CD4-positive, alpha-beta memory T cell (primary cell): ENCODE results near the gene SETX. TPM values are rescaled to one million over a fixed set of nuclear protein-coding genes. Genes with fewer than 3 reads are reported as not detected.

Experiments used
- CTCF ChIA-PET: fragments of 350-600 bp; sonication (Branson Sonifier 250); formaldehyde crosslinking; loops from one replicate; lab custom pipeline; 2021; ENCODE audit warnings: inconsistent platforms; ENCODE audit not compliant: partially characterized antibody; lab: Charles Lee
- POLR2A ChIA-PET: fragments of 350-600 bp; sonication (Branson Sonifier 250); formaldehyde crosslinking; loops from one replicate; lab custom pipeline; 2021; ENCODE audit not compliant: partially characterized antibody; lab: Charles Lee
- DNase-seq, 5 donors: peaks; one replicate each; pipeline versions ENCODE4 v3.0.0 to v3.0.0-alpha.2; 2020 to 2022; ENCODE audit warnings: mixed read lengths in 1 of 5
- H3K27ac ChIP-seq: one replicate; pipeline ENCODE4 v1.7.0; 2013; ENCODE audit warnings: low read depth, low read length
- H3K27me3 ChIP-seq: 2 replicates; pipeline ENCODE4 v1.7.0; 2013; ENCODE audit warnings: mild to moderate bottlenecking, low read length, moderate library complexity; ENCODE audit not compliant: insufficient read depth
- H3K36me3 ChIP-seq: 2 replicates; pipeline ENCODE4 v1.7.0; 2013; ENCODE audit warnings: mild to moderate bottlenecking, low read length, moderate library complexity; ENCODE audit not compliant: insufficient read depth
- H3K4me1 ChIP-seq: 2 replicates; pipeline ENCODE4 v1.7.0; 2013; ENCODE audit warnings: mild to moderate bottlenecking, low read length, moderate library complexity; ENCODE audit not compliant: insufficient read depth
- H3K4me3 ChIP-seq, 2 donors: one replicate each; pipeline ENCODE4 v1.7.0; 2013; ENCODE audit warnings: low read length in 2 of 2, mild to moderate bottlenecking in 1 of 2
- H3K9me3 ChIP-seq, 2 donors: one replicate each; pipeline ENCODE4 v1.7.0; 2013; ENCODE audit warnings: low read length in 2 of 2, control low read depth in 1 of 2; ENCODE audit not compliant: control insufficient read depth in 1 of 2
- H3K27ac Mint-ChIP-seq, 7 donors: one replicate each; pipeline ENCODE4 v1.8.0; 2020 to 2021; ENCODE audit warnings: mixed read lengths in 7 of 7, mild to moderate bottlenecking in 6 of 7, inconsistent platforms in 3 of 7, moderate library complexity in 3 of 7
- H3K27me3 Mint-ChIP-seq, 2 donors: one replicate each; pipeline ENCODE4 v1.8.0; 2020 to 2021; ENCODE audit warnings: mixed read lengths in 2 of 2
- H3K36me3 Mint-ChIP-seq, 2 donors: one replicate each; pipeline ENCODE4 v1.8.0; 2020 to 2021; ENCODE audit warnings: mixed read lengths in 2 of 2, inconsistent platforms in 1 of 2, mild to moderate bottlenecking in 1 of 2
- H3K4me1 Mint-ChIP-seq, 4 donors: one replicate each; pipeline ENCODE4 v1.8.0; 2020 to 2021; ENCODE audit warnings: mixed read lengths in 4 of 4, mild to moderate bottlenecking in 1 of 4
- H3K4me3 Mint-ChIP-seq, 8 donors: one replicate each; pipeline ENCODE4 v1.8.0; 2020 to 2021; ENCODE audit warnings: mixed read lengths in 8 of 8, mild to moderate bottlenecking in 7 of 8, moderate library complexity in 6 of 8, inconsistent platforms in 3 of 8
- H3K9me3 Mint-ChIP-seq, 8 donors: one replicate each; pipeline ENCODE4 v1.8.0; 2020 to 2021; ENCODE audit warnings: mixed read lengths in 8 of 8, mild to moderate bottlenecking in 5 of 8, inconsistent platforms in 3 of 8, moderate library complexity in 1 of 8
- intact Hi-C: fragments of 100-400 bp; cut with micrococcal nuclease; formaldehyde crosslinking; loops from one replicate; pipeline ENCODE4 v1.15.1; 2023
- polyA plus RNA-seq, 2 donors: library from polyadenylated mRNA; unstranded; fragments of 300-500 nt; fragmentation: Illumina TruSeq; gene quantifications; one replicate each; pipeline ENCODE4 v1.2.3, GENCODE V29; 2021
- total RNA-seq, 2 experiments: library from RNA; stranded (reverse); gene quantifications; one replicate each; pipeline ENCODE4 v1.2.3, GENCODE V29; 2021

Gene SETX
- total and polyA plus RNA-seq, 4 experiments from 2014 or later: 10.1 to 94.3 (median 65.3) TPM

DNA sequence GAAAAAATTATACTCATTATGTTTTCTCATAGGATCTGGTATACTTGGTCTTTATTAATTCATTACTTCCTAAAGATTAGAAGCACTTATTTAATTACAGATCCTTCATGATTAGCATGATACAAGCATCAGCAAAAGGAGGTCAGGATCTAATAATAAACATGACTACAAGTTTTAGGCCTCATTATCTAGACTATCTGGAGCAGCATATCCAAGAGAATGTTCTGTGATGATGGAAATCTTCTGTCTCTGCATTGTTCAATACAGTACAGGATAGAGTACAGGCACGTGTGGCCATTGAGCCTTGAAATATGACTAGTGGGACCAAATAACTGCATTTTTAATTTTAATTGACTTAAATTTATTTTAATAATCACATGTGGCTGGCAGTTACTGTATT, 21.2 kb downstream of the SETX start:
- intact Hi-C loops: no loop called here

DNA sequence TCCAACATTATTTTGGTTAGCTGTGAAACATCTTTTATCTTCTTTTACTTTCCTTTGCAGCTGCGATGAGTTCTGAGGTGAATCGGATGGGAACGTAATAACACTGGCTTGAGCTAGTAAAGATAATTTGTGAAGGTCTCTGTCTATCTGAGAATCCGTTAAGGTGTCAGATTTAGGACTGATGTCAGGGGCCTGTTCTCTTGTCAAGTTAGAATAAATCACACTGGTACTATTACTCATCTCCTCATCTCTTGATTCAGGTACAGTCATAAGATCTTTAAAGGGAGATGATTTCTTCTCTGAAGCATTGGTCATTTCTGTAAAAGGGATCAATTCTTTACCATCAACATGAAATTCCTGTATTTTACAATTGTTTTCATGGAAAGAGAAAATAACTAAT, 26.2 kb downstream of the SETX start:
- Mint-ChIP-seq H3K4me3 (peak overlapping the region in 2 of 8 donors; percentile 12 to 18), H3K27me3 (no peaks in the 10 kb centered on the region), H3K27ac (peak overlapping the region in 4 of 7 donors; percentile 2 to 64 (median 37)), H3K36me3 (peaks cover 75 to 78% of the 10 kb centered on the region in 2 donors), H3K4me1 (peaks cover 40 to 55% (median 49%) of the 10 kb centered on the region in 4 donors), H3K9me3 (peaks cover 0 to 5% (median 0%) of the 10 kb centered on the region in 8 donors)
- Histone ChIP-seq H3K4me1 (peaks cover 33% of the 10 kb centered on the region), H3K4me3 (no peak overlapping the region), H3K36me3 (peaks cover 42% of the 10 kb centered on the region), H3K27me3 (no peaks in the 10 kb centered on the region), H3K9me3 (no peaks in the 10 kb centered on the region), H3K27ac (no peak overlapping the region)
- intact Hi-C loops: no loop called here
- ChIA-PET CTCF (interaction anchor here (1.4 kb wide), 1 partner anchor 37 kb away, joined by 4 read pairs; no protein-coding TSS in a partner anchor), POLR2A (interaction anchor here (1.5 kb wide), 1 partner anchor 26 kb away, joined by 5 read pairs; the partner anchor contains the start of gene SETX)
- DNase-seq: no peak

More for the DNA sequence above, 21.2 kb downstream of the SETX start:
- Histone ChIP-seq H3K36me3 (peaks cover 72% of the 10 kb centered on the region), H3K9me3 (no peaks in the 10 kb centered on the region), H3K27ac (no peak overlapping the region), H3K4me3 (no peak overlapping the region), H3K27me3 (no peaks in the 10 kb centered on the region), H3K4me1 (no peaks in the 10 kb centered on the region)
- ChIA-PET POLR2A (no interaction called here), CTCF (no interaction called here)
- Mint-ChIP-seq H3K36me3 (peaks cover 72 to 91% of the 10 kb centered on the region in 2 donors), H3K4me1 (peaks cover 15 to 26% (median 21%) of the 10 kb centered on the region in 4 donors), H3K27ac (no peak overlapping the region), H3K4me3 (no peak overlapping the region), H3K27me3 (no peaks in the 10 kb centered on the region), H3K9me3 (peaks cover 0 to 4% (median 0%) of the 10 kb centered on the region in 8 donors)
- no peak for DNase-seq

DNA sequence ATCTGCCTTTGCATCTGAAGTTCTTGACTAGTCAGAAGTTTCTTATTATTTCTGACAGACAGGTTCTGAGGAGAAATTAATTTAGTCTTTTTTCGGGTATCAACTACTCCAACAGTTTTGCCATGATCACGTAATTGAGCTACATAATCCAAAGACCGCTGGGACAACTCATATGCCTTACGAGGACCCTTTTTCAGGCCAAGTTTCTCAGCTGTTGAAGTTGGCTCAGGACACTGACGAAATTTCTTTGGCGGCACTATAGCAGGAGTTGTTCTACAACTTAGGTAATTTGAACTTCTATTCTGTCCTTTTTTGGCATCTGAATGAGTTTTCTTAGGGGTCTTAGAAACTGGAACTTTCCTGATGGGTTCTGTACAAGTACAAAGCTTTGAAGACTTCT, 27.2 kb downstream of the SETX start:
- ChIA-PET POLR2A (no interaction called here), CTCF (no interaction called here)
- H3K27ac ChIP-seq: no peak overlapping the region
- no peaks in the 10 kb centered on the region for H3K27me3 ChIP-seq
- peaks cover 37% of the 10 kb centered on the region for H3K4me1 ChIP-seq
- H3K4me1 Mint-ChIP-seq: peaks cover 46 to 63% (median 56%) of the 10 kb centered on the region in 4 donors
- H3K9me3 Mint-ChIP-seq: peaks cover 0 to 5% (median 0%) of the 10 kb centered on the region in 8 donors
- intact Hi-C loops: no loop called here
- no peak for DNase-seq
- peaks cover 38% of the 10 kb centered on the region for H3K36me3 ChIP-seq
- H3K4me3 ChIP-seq: no peak overlapping the region
- H3K36me3 Mint-ChIP-seq: peaks cover 72 to 78% of the 10 kb centered on the region in 2 donors
- H3K4me3 Mint-ChIP-seq: peak overlapping the region in 1 of 8 donors; percentile 31
- H3K27me3 Mint-ChIP-seq: no peaks in the 10 kb centered on the region
- H3K27ac Mint-ChIP-seq: peak overlapping the region in 2 of 7 donors; percentile 10 to 35
- H3K9me3 ChIP-seq: no peaks in the 10 kb centered on the region

DNA sequence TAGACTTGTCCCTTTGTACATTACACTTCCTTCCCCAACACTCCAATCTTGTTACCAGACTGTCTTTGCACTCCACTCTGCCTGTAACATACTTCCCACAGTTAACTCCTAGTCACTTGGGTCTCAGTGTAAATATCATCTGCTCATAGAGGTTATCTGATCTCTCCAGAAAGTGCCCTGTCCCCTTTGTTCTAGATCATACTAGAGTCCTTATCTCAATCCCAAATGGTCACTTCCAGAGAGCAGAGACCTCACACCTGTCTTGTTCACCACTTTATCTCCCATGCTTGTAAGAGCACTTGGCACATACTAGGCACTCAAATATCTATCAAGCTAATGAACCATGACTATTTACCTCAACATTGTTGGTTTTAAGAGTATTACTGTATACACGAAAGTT, 30.4 kb downstream of the SETX start:
- intact Hi-C loops: no loop called here
- Histone ChIP-seq H3K36me3 (peaks cover 14% of the 10 kb centered on the region), H3K27ac (no peak overlapping the region), H3K27me3 (no peaks in the 10 kb centered on the region), H3K4me1 (peaks cover 43% of the 10 kb centered on the region), H3K4me3 (no peak overlapping the region), H3K9me3 (no peaks in the 10 kb centered on the region)
- ChIA-PET POLR2A (no interaction called here), CTCF (no interaction called here)
- Mint-ChIP-seq H3K9me3 (peaks cover 0 to 6% (median 0%) of the 10 kb centered on the region in 8 donors), H3K4me3 (peak overlapping the region in 3 of 8 donors; percentile 7 to 59 (median 16)), H3K36me3 (peaks cover 51 to 58% of the 10 kb centered on the region in 2 donors), H3K27me3 (no peaks in the 10 kb centered on the region), H3K4me1 (peaks cover 57 to 82% (median 67%) of the 10 kb centered on the region in 4 donors), H3K27ac (peak overlapping the region in 5 of 7 donors; percentile 8 to 84 (median 38))
- DNase-seq: no peak

DNA sequence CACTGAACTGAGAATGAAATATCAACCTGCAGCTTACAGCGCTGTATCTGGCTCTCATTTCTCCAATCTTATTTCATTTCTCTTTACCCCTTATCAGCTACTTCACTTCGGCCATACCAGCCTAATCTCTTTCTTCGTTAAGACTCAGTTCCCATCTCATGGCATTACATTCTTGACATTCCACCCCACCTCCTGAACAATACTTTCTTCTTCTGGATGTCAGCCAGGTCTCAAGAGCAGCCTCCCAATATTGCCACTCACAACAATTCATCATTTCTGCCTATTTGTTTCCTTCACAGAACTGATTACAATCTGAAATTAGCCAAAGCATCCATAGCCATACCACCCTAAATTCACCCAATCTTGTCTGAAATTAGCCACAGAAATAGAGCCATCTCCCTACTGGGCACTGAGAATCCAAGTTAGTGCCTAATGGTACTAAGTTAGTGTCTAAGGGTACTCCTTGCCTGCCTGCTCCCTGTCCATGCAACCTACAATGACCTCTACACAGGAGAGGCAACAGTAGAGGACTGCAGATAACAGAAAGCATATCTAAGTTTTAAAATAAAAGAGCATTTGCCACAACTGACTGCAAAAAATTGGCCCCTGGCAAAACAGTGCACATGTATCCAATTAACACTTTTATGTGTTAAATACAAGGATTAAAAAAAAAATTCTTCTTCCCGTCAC, 35.2 kb downstream of the SETX start:
- Histone ChIP-seq H3K36me3 (peaks cover 15% of the 10 kb centered on the region), H3K4me3 (no peak overlapping the region), H3K27ac (no peak overlapping the region), H3K9me3 (no peaks in the 10 kb centered on the region), H3K27me3 (no peaks in the 10 kb centered on the region), H3K4me1 (peaks cover 23% of the 10 kb centered on the region)
- Mint-ChIP-seq H3K9me3 (peaks cover 0 to 1% (median 0%) of the 10 kb centered on the region in 8 donors), H3K27me3 (no peaks in the 10 kb centered on the region), H3K27ac (peak overlapping the region; percentile 8 to 83 (median 48)), H3K4me3 (peak overlapping the region in 2 of 8 donors; percentile 9 to 12), H3K36me3 (peaks cover 25 to 29% of the 10 kb centered on the region in 2 donors), H3K4me1 (peaks cover 31 to 47% (median 34%) of the 10 kb centered on the region in 4 donors)
- DNase-seq: no peak
- CTCF ChIA-PET: no interaction called here
- intact Hi-C loops: no loop called here
- POLR2A ChIA-PET: no interaction called here

DNA sequence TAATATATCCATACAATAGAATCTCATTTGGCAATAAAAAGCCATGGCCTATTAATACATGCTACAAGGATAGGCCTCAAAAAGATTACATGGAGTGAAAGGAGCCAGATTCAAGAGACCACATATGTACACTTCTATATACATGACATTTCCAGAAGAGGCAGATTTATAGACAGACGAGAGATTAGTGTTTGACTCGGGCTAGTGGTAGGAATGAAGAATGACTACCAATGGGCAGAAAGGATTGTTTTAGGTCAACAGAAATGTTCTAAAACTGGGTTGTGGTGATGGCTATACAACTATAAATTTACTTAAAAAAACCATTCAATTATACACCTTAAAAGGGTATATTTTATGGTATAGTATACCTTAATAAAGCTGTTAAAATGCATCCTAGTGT, 41.9 kb downstream of the SETX start:
- Histone ChIP-seq H3K4me1 (peaks cover 13% of the 10 kb centered on the region), H3K27me3 (no peaks in the 10 kb centered on the region), H3K4me3 (no peak overlapping the region), H3K27ac (no peak overlapping the region), H3K36me3 (peaks cover 30% of the 10 kb centered on the region), H3K9me3 (no peaks in the 10 kb centered on the region)
- intact Hi-C loops: no loop called here
- Mint-ChIP-seq H3K4me3 (no peak overlapping the region), H3K36me3 (peaks cover 43 to 55% of the 10 kb centered on the region in 2 donors), H3K27me3 (no peaks in the 10 kb centered on the region), H3K9me3 (no peaks in the 10 kb centered on the region), H3K27ac (peak overlapping the region in 2 of 7 donors; percentile 2 to 32), H3K4me1 (peaks cover 14 to 28% (median 24%) of the 10 kb centered on the region in 4 donors)
- ChIA-PET CTCF (interaction anchor here (1.2 kb wide), 1 partner anchor 19 kb away, joined by 3 read pairs; no protein-coding TSS in a partner anchor), POLR2A (interaction anchor here (0.8 to 1.4 kb wide), 2 partner anchors 18 to 41 kb away, joined by 3 read pairs; no protein-coding TSS in a partner anchor)
- no peak for DNase-seq

DNA sequence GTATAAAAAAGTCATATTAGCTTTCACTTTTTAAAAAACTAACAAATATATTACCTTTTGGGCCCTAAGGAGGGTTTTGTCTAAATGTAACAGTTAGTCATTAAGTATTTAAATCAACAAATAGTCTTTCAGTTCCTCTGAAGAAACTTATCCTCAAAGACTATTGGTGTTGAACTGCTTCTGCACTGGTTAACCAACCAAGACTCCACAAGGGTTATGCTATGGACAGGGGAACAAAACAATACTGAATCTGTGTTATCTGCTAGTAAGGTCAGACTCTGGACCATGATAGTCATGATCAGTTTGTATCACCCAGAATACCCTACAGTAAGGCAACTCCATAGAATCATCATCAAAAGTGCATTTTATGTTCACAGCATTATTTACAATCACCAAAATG, 42.4 kb downstream of the SETX start:
- Histone ChIP-seq H3K9me3 (no peaks in the 10 kb centered on the region), H3K4me1 (peaks cover 13% of the 10 kb centered on the region), H3K4me3 (no peak overlapping the region), H3K27me3 (no peaks in the 10 kb centered on the region), H3K36me3 (peaks cover 33% of the 10 kb centered on the region), H3K27ac (no peak overlapping the region)
- Mint-ChIP-seq H3K4me3 (no peak overlapping the region), H3K27ac (peak overlapping the region in 1 of 7 donors; percentile 9), H3K9me3 (no peaks in the 10 kb centered on the region), H3K4me1 (peaks cover 14 to 29% (median 24%) of the 10 kb centered on the region in 4 donors), H3K36me3 (peaks cover 43 to 60% of the 10 kb centered on the region in 2 donors), H3K27me3 (no peaks in the 10 kb centered on the region)
- ChIA-PET CTCF (no interaction called here), POLR2A (interaction anchor here (1.4 kb wide), 1 partner anchor 42 kb away, joined by 3 read pairs; no protein-coding TSS in a partner anchor)
- intact Hi-C loops: no loop called here
- DNase-seq: no peak
